GM18507 (cell line): Measurements from ENCODE around the gene ZNF746.
"Not testable (repeated sequence)": the region's sequence is repeated elsewhere in the genome, so short reads cannot be mapped to it uniquely, and the experiment has no call there.

Experiments
- DNase-seq: peaks from one replicate; pipeline ENCODE4 v3.0.0; 2011; ENCODE audit warnings: low read depth; ENCODE audit not compliant: insufficient read length; ENCODE audit errors: extremely low spot score
- FAIRE-seq: peaks from 2 replicates; lab custom pipeline; 2011; peaks lifted over from hg19 to GRCh38; lab: Jason Lieb, UNC

Gene ZNF746

GRCh38 chr7:149493975-149494374, 3.6 kb downstream of the ZNF746 start:
- not testable (repeated sequence) for DNase-seq, FAIRE-seq

- DNase-seq (no peak), FAIRE-seq (no peak)
Measured at GRCh38 chr7:149493366-149493765, 4.2 kb downstream of the ZNF746 start.

GRCh38 chr7:149490083-149490760, 7.4 kb downstream of the ZNF746 start:
- DNase-seq (no peak), FAIRE-seq (no peak)

- no peak for FAIRE-seq
Measured at GRCh38 chr7:149489391-149490024, 8.1 kb downstream of the ZNF746 start.

GRCh38 chr7:149479568-149479967, 18.0 kb downstream of the ZNF746 start:
- FAIRE-seq, result no peak

More at GRCh38 chr7:149489391-149490024, 8.1 kb downstream of the ZNF746 start:
- no peak for DNase-seq

GRCh38 chr7:149478754-149479153, 18.9 kb downstream of the ZNF746 start:
- FAIRE-seq (no peak), DNase-seq (no peak)

More at GRCh38 chr7:149479568-149479967, 18.0 kb downstream of the ZNF746 start:
- DNase-seq, result no peak

GRCh38 chr7:149477494-149478443, 19.8 kb downstream of the ZNF746 start:
- FAIRE-seq (no peak), DNase-seq (no peak)

GRCh38 chr7:149476791-149477190, 20.8 kb downstream of the ZNF746 start:
- no peak for DNase-seq
- FAIRE-seq, result no peak

- no peak for DNase-seq
- FAIRE-seq, result no peak
Measured at GRCh38 chr7:149475121-149476045, 22.2 kb downstream of the ZNF746 start.

- FAIRE-seq, result no peak
Measured at GRCh38 chr7:149474309-149475120, 23.1 kb downstream of the ZNF746 start.

GRCh38 chr7:149473251-149473650, 24.4 kb downstream of the ZNF746 start:
- no peak for DNase-seq
- FAIRE-seq, result no peak

More at GRCh38 chr7:149474309-149475120, 23.1 kb downstream of the ZNF746 start:
- DNase-seq, result no peak

GRCh38 chr7:149471289-149471953, 26.2 kb downstream of the ZNF746 start:
- FAIRE-seq, result no peak
- DNase-seq, result no peak

- DNase-seq (no peak), FAIRE-seq (no peak)
Measured at GRCh38 chr7:149469806-149470205, 27.8 kb downstream of the ZNF746 start.

GRCh38 chr7:149468208-149468607, 29.4 kb downstream of the ZNF746 start:
- DNase-seq (no peak), FAIRE-seq (no peak)

- FAIRE-seq (no peak), DNase-seq (no peak)
Measured at GRCh38 chr7:149467321-149467859, 30.2 kb downstream of the ZNF746 start.

- no peak for FAIRE-seq
- DNase-seq, result no peak
Measured at GRCh38 chr7:149466364-149466763, 31.2 kb downstream of the ZNF746 start.

GRCh38 chr7:149463500-149464161, 34.0 kb downstream of the ZNF746 start:
- no peak for FAIRE-seq
- DNase-seq, result no peak
